K562 (cell line): ENCODE data around the gene PCDH9. TPM values are rescaled to one million over a fixed set of nuclear protein-coding genes. Genes with fewer than 3 reads are reported as not detected.

Experiments used
- ATAC-seq: fragments of 200-7000 bp; cut with Tn5 transposase; 3 replicates; pipeline ENCODE4 v1.9.1; 2020; ENCODE audit warnings: moderate library complexity
- BruUV-seq: library from RNA; stranded (reverse); fragments of 400-500 nt; replicated peaks from 2 replicates; lab custom pipeline; 2021; lab: Mats Ljungman, UMichigan
- CTCF ChIA-PET: fragments of 300-600 bp; formaldehyde crosslinking; extraction: SDS; loops from one replicate; lab custom pipeline; 2021; ENCODE audit warnings: low intra/inter-chr PET ratio; lab: Yijun Ruan, JAX
- POLR2A ChIA-PET: fragments of 300-600, 350-650 bp; sonication (Branson Sonifier 250); formaldehyde crosslinking; extraction: SDS; loops from one replicate; lab custom pipeline; 2021; ENCODE audit warnings: antibody characterized with exemption, inconsistent platforms; lab: Yijun Ruan, JAX
- DNase-seq, 4 experiments: peaks; one replicate each; pipeline versions ENCODE4 v3.0.0 to v3.0.0-alpha.2; 2011 to 2018; ENCODE audit warnings: low spot score in 3 of 4, mixed read lengths in 3 of 4; ENCODE audit errors: extremely low read depth in 1 of 4
- FAIRE-seq: peaks from 2 replicates; lab custom pipeline; 2011; peaks lifted over from hg19 to GRCh38; lab: Jason Lieb, UNC
- H2AFZ ChIP-seq: 2 replicates; pipeline ENCODE4 v1.6.0; 2011; ENCODE audit warnings: low read depth, low read length, control low read depth, inconsistent platforms
- H3K27ac ChIP-seq: fragments of 200-600 bp; 3 replicates; pipeline ENCODE4 v1.8.0; 2011; ENCODE audit warnings: low read depth, mild to moderate bottlenecking, control low read depth, inconsistent platforms, low read length, moderate library complexity, mixed read lengths; ENCODE audit errors: extremely low read depth
- H3K27me3 ChIP-seq, 2 experiments: fragments of 300-600 bp in 1 of 2; 2 replicates in 1 of 2; 3 replicates in 1 of 2; pipeline versions ENCODE4 v1.6.0 to v1.8.0; 2011; ENCODE audit warnings: inconsistent platforms in 2 of 2, low read length in 2 of 2, mild to moderate bottlenecking in 1 of 2, mixed read lengths in 1 of 2, moderate library complexity in 1 of 2; ENCODE audit not compliant: control insufficient read depth in 2 of 2, insufficient read depth in 2 of 2
- H3K36me3 ChIP-seq: fragments of 300-600 bp; 3 replicates; pipeline ENCODE4 v1.8.0; 2011; ENCODE audit warnings: mild to moderate bottlenecking, low read length, inconsistent platforms; ENCODE audit not compliant: control insufficient read depth, insufficient read depth
- H3K4me1 ChIP-seq, 2 experiments: fragments of 200-600 bp in 1 of 2; replicated peaks in 1 of 2; 2 replicates in 1 of 2; 3 replicates in 1 of 2; pipeline versions ENCODE4 v1.5.1 to v1.8.0; 2011; ENCODE audit warnings: inconsistent platforms in 2 of 2, low read length in 2 of 2, mild to moderate bottlenecking in 1 of 2, mixed read lengths in 1 of 2, moderate library complexity in 1 of 2; ENCODE audit not compliant: control insufficient read depth in 2 of 2, insufficient read depth in 2 of 2
- H3K4me2 ChIP-seq: 2 replicates; pipeline ENCODE4 v1.6.1; 2011; ENCODE audit warnings: low read length, control low read depth, inconsistent platforms, mixed read lengths; ENCODE audit not compliant: insufficient read depth
- H3K4me3 ChIP-seq: fragments of 200-600 bp; sonication (generic), shearing (Covaris generic); 2 replicates; pipeline ENCODE4 v1.5.1; 2016; ENCODE audit warnings: control low read depth, inconsistent platforms
- H3K79me2 ChIP-seq: fragments of 200-600 bp; 3 replicates; pipeline ENCODE4 v1.8.0; 2011; ENCODE audit warnings: low read length, inconsistent platforms; ENCODE audit not compliant: control insufficient read depth, insufficient read depth
- H3K9ac ChIP-seq, 2 experiments: 2 replicates each; pipeline versions ENCODE4 v1.6.0 to v1.6.1; 2011; ENCODE audit warnings: low read depth in 2 of 2, low read length in 2 of 2, control low read depth in 1 of 2, inconsistent platforms in 1 of 2, mild to moderate bottlenecking in 1 of 2, mixed read lengths in 1 of 2; ENCODE audit not compliant: insufficient read depth in 1 of 2
- H3K9me1 ChIP-seq: one replicate; pipeline ENCODE4 v1.6.0; 2011; ENCODE audit warnings: inconsistent platforms, mild to moderate bottlenecking, low read length, moderate library complexity; ENCODE audit not compliant: control insufficient read depth, insufficient read depth
- H3K9me3 ChIP-seq: replicated peaks from 2 replicates; pipeline ENCODE4 v1.5.1; 2011; ENCODE audit warnings: low read depth, low read length, inconsistent platforms; ENCODE audit not compliant: control insufficient read depth, insufficient read depth
- H4K20me1 ChIP-seq: replicated peaks from 2 replicates; pipeline ENCODE4 v1.6.1; 2011; ENCODE audit warnings: low read length, inconsistent platforms, mixed read lengths; ENCODE audit not compliant: control insufficient read depth, insufficient read depth
- CBFA2T3 ChIP-seq: fragments of 450-650 bp; IDR thresholded peaks from 2 replicates; pipeline ENCODE4 v1.6.1; 2017
- CC2D1A ChIP-seq: fragments of 450-650 bp; IDR thresholded peaks from 2 replicates; pipeline ENCODE4 v1.6.1; 2017; ENCODE audit warnings: mild to moderate bottlenecking
- CGGBP1 ChIP-seq: fragments of 250-450 bp; sonication (Bioruptor Pico); IDR thresholded peaks from 2 replicates; pipeline ENCODE4 v1.9.0; 2021; ENCODE audit warnings: mild to moderate bottlenecking
- CXXC5 ChIP-seq: fragments of 250-450 bp; sonication (Bioruptor Pico); IDR thresholded peaks from 2 replicates; pipeline ENCODE4 v1.8.0; 2022; ENCODE audit warnings: inconsistent platforms, mild to moderate bottlenecking, moderate library complexity
- NFE2L1 ChIP-seq: fragments of 450-650 bp; IDR thresholded peaks from 2 replicates; pipeline ENCODE4 v1.6.1; 2016; ENCODE audit warnings: missing genetic modification characterization, low read depth, mild to moderate bottlenecking, missing compliant biosample characterization, moderate library complexity, borderline replicate concordance
- ZNF121 ChIP-seq: sonication (generic); formaldehyde crosslinking; conservative IDR thresholded peaks from 2 replicates; pipeline ENCODE4 v1.8.0; 2022; ENCODE audit warnings: missing genetic modification reagents
- ZNF785 ChIP-seq: fragments of 250-450 bp; sonication (Bioruptor Pico); IDR thresholded peaks from 2 replicates; pipeline ENCODE4 v1.4.0; 2020; ENCODE audit warnings: mild to moderate bottlenecking
- WGBS: fragments of 100-300 bp; shearing (Covaris generic); methylation state at CpG from one replicate; pipeline ENCODE4 v1.1.6; 2016; ENCODE audit warnings: low coverage, mixed read lengths; ENCODE audit not compliant: insufficient coverage; ENCODE audit errors: missing lambda C conversion rate; 5-methylcytosine and 5-hydroxymethylcytosine counted together
- in situ Hi-C: fragments of 300-500 bp; cut with MboI; formaldehyde crosslinking; loops from 4 replicates; pipeline ENCODE4 v1.15.0; 2018; ENCODE audit warnings: inconsistent platforms, mixed read lengths
- intact Hi-C: fragments of 100-400 bp; cut with micrococcal nuclease; formaldehyde crosslinking; loops from 2 replicates; pipeline ENCODE4 v1.14.2; 2022
- polyA plus RNA-seq, 8 experiments: library from polyadenylated mRNA; depleted of rRNA in 4 of 8; stranded (reverse) in 5 of 8; unstranded in 3 of 8; fragments of >200 nt; fragmentation: Nextera tagmentation in 2 of 8; fragmentation: Illumina TruSeq in 1 of 8; extraction: Ambion mirVana in 2 of 8; extraction: Trizol in 1 of 8; gene quantifications; 2 replicates each; pipeline versions ENCODE4 v1.2.1 to v1.2.3, GENCODE V29; 2011 to 2014; ENCODE audit warnings: inconsistent platforms in 1 of 8, missing spikeins in 1 of 8
- total RNA-seq, 7 experiments: library from RNA; depleted of rRNA in 6 of 7; stranded (reverse); fragments of >200 nt in 6 of 7; fragmentation: Illumina TruSeq in 2 of 7; extraction: Trizol in 2 of 7; gene quantifications; 2 replicates each; pipeline versions ENCODE4 v1.2.1 to v1.2.3, GENCODE V29; 2011 to 2021; ENCODE audit warnings: low replicate concordance in 1 of 7
- TF ChIP-seq, protein P1 (sequence below): fragments of 250-450 bp; sonication (Bioruptor Pico); IDR thresholded peaks from 2 replicates; pipeline ENCODE4 v1.5.0; 2021

The PCDH9 gene
- total and polyA plus RNA-seq, 9 of the 15 experiments (the other 6 are each of a cell fraction or from before 2014, with no cell fraction given) = 1.1 to 6.7 (median 4.9) TPM

DNA sequence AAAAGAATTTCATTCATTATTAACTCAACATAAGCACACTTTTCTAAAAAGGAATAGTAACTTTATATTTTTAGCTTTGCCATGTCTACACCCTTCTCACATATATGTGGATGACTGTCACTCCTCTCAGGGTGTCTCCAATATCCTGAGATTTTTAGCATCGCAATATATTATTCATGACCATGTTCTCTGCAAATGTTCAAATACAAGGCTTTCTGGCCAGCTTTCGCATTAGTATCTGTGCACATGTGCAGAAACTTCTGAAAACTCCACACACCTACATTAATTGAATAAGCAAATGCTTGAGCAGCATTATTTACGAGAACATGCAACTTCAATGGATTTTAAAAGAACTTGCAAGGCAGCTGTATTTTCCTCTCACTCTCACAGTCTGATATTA is 334.8 kb downstream of the PCDH9 start:
- no peak overlapping the region for H2AFZ ChIP-seq
- in situ Hi-C loops = no loop called here
- ChIA-PET POLR2A (no interaction called here), CTCF (no interaction called here)
- no peak overlapping the region for H3K4me2 ChIP-seq
- ATAC-seq (no peak), FAIRE-seq (no peak), DNase-seq (no peak)
- no peaks in the 10 kb centered on the region for H3K27me3 ChIP-seq
- no peaks in the 10 kb centered on the region for H3K9me1 ChIP-seq
- no TSS peak for BruUV-seq
- no peaks in the 10 kb centered on the region for H3K9me3 ChIP-seq
- no peak overlapping the region for H3K9ac ChIP-seq
- H3K4me3 ChIP-seq = no peak overlapping the region
- WGBS = 57% methylated on average over 3 of the region's 3 CpGs
- H3K79me2 ChIP-seq = no peaks in the 10 kb centered on the region
- intact Hi-C loops = no loop called here
- H3K4me1 ChIP-seq = no peaks in the 10 kb centered on the region
- H4K20me1 ChIP-seq = no peaks in the 10 kb centered on the region
- H3K36me3 ChIP-seq = no peaks in the 10 kb centered on the region
- no peak for TF ChIP-seq CC2D1A
- no peak for TF ChIP-seq CGGBP1 (CRISPR knock-in tag)
- no peak for TF ChIP-seq ZNF121 (CRISPR knock-in tag)
- TF ChIP-seq, protein P1, sequence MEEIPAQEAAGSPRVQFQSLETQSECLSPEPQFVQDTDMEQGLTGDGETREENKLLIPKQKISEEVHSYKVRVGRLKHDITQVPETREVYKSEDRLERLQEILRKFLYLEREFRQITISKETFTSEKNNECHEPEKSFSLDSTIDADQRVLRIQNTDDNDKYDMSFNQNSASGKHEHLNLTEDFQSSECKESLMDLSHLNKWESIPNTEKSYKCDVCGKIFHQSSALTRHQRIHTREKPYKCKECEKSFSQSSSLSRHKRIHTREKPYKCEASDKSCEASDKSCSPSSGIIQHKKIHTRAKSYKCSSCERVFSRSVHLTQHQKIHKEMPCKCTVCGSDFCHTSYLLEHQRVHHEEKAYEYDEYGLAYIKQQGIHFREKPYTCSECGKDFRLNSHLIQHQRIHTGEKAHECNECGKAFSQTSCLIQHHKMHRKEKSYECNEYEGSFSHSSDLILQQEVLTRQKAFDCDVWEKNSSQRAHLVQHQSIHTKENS (CRISPR knock-in tag) = no peak
- TF ChIP-seq CBFA2T3 = no peak
- TF ChIP-seq NFE2L1 (tag) = no peak
- TF ChIP-seq ZNF785 = no peak
- TF ChIP-seq CXXC5 (CRISPR knock-in tag) = no peak
- no peak overlapping the region for H3K27ac ChIP-seq
